K562 (cell line): Measurements from ENCODE around the gene BCAM. TPM values are rescaled to one million over a fixed set of nuclear protein-coding genes. Genes with fewer than 3 reads are reported as not detected.
A peak's percentile ranks its signal among the peaks of the same experiment; 100 is the strongest.

Experiments
- ATF7 ChIP-seq: fragments of 450-650 bp; IDR thresholded peaks from 2 replicates; pipeline ENCODE4 v1.7.1; 2014; ENCODE audit warnings: mild to moderate bottlenecking, moderate library complexity
- BACH1 ChIP-seq: fragments of 200-800 bp; sonication (Bioruptor generic); IDR thresholded peaks from 2 replicates; pipeline ENCODE4 v1.6.1; 2016; ENCODE audit warnings: missing genetic modification characterization, missing compliant biosample characterization
- BDP1 ChIP-seq: IDR thresholded peaks from 3 replicates; pipeline ENCODE4 v1.6.1; 2011; ENCODE audit not compliant: insufficient read length, insufficient read depth
- BMI1 ChIP-seq: fragments of 150-350 bp; IDR thresholded peaks from 2 replicates; pipeline ENCODE4 v1.6.1; 2014; ENCODE audit warnings: low read length
- ELK3 ChIP-seq: fragments of 450-650 bp; formaldehyde crosslinking; IDR thresholded peaks from 2 replicates; pipeline ENCODE4 v1.4.0; 2020; ENCODE audit warnings: mild to moderate bottlenecking
- FUS ChIP-seq: fragments of 200-400 bp; formaldehyde crosslinking; optimal IDR thresholded peaks from 2 replicates; pipeline ENCODE3; 2017; ENCODE audit warnings: low read depth, low read length
- GABPB2 ChIP-seq: fragments of 250-450 bp; sonication (Bioruptor Pico); conservative IDR thresholded peaks from 2 replicates; pipeline ENCODE4 v1.5.1; 2021; ENCODE audit warnings: mild to moderate bottlenecking
- HDAC6 ChIP-seq: IDR thresholded peaks from 2 replicates; pipeline ENCODE4 v1.6.1; 2012; ENCODE audit warnings: low read depth, mild to moderate bottlenecking, control low read depth, inconsistent platforms, low read length, moderate library complexity
- HEY1 ChIP-seq: fragments of 250-450 bp; sonication (Bioruptor Pico); IDR thresholded peaks from 2 replicates; pipeline ENCODE4 v1.5.0; 2020; ENCODE audit warnings: mild to moderate bottlenecking, moderate library complexity, borderline replicate concordance
- HOMEZ ChIP-seq: fragments of 250-450 bp; sonication (Bioruptor Pico); IDR thresholded peaks from 2 replicates; pipeline ENCODE4 v1.4.0; 2020; ENCODE audit warnings: mild to moderate bottlenecking, moderate library complexity
- MAZ ChIP-seq, 2 experiments: fragments of 450-650 bp in 1 of 2; sonication (generic) in 1 of 2; formaldehyde crosslinking; IDR thresholded peaks in 1 of 2; conservative IDR thresholded peaks in 1 of 2; 2 replicates each; pipeline versions ENCODE4 v1.4.0 to v1.5.0; 2020; ENCODE audit warnings: mild to moderate bottlenecking in 1 of 2, missing genetic modification reagents in 1 of 2
- MXD1 ChIP-seq: fragments of 250-450 bp; sonication (Bioruptor Pico); IDR thresholded peaks from 2 replicates; pipeline ENCODE4 v1.8.0; 2021; ENCODE audit warnings: borderline replicate concordance, mild to moderate bottlenecking, moderate library complexity; ENCODE audit not compliant: poor library complexity, severe bottlenecking
- MYNN ChIP-seq, 2 experiments: sonication (generic); formaldehyde crosslinking in 1 of 2; IDR thresholded peaks; 2 replicates each; pipeline versions ENCODE4 v1.5.0 to v1.6.1; 2016 to 2020; ENCODE audit warnings: antibody characterized with exemption in 1 of 2, missing genetic modification reagents in 1 of 2
- NCOA6 ChIP-seq: fragments of 450-650 bp; IDR thresholded peaks from 2 replicates; pipeline ENCODE4 v1.6.1; 2017; ENCODE audit warnings: mild to moderate bottlenecking
- RBM39 ChIP-seq: fragments of 200-400 bp; formaldehyde crosslinking; optimal IDR thresholded peaks from 2 replicates; pipeline ENCODE3; 2018; ENCODE audit warnings: low read depth, low read length
- SFPQ ChIP-seq: fragments of 200-400 bp; formaldehyde crosslinking; IDR thresholded peaks from 2 replicates; pipeline ENCODE4 v1.6.1; 2017; ENCODE audit warnings: mild to moderate bottlenecking, low read depth, low read length, moderate library complexity
- SMARCC2 ChIP-seq: fragments of 450-650 bp; IDR thresholded peaks from 2 replicates; pipeline ENCODE4 v1.6.1; 2017; ENCODE audit warnings: antibody characterized with exemption, moderate library complexity, mild to moderate bottlenecking, low read depth
- TGIF2 ChIP-seq: sonication (generic); formaldehyde crosslinking; IDR thresholded peaks from 2 replicates; pipeline ENCODE4 v1.8.1; 2022; ENCODE audit warnings: mild to moderate bottlenecking, missing genetic modification reagents, moderate library complexity
- TRIM28 ChIP-seq: fragments of 450-650 bp; IDR thresholded peaks from 2 replicates; pipeline ENCODE4 v1.6.1; 2017
- ZBTB43 ChIP-seq: sonication (generic); formaldehyde crosslinking; IDR thresholded peaks from 2 replicates; pipeline ENCODE4 v1.8.0; 2023; ENCODE audit warnings: mild to moderate bottlenecking, missing genetic modification reagents
- ZNF23 ChIP-seq: fragments of 250-450 bp; sonication (Bioruptor Pico); IDR thresholded peaks from 2 replicates; pipeline ENCODE4 v1.4.0; 2020; ENCODE audit warnings: mild to moderate bottlenecking
- ZNF253 ChIP-seq: fragments of 250-450 bp; sonication (Bioruptor Pico); conservative IDR thresholded peaks from 2 replicates; pipeline ENCODE4 v1.6.1; 2021; ENCODE audit warnings: mild to moderate bottlenecking
- ZNF785 ChIP-seq: fragments of 250-450 bp; sonication (Bioruptor Pico); IDR thresholded peaks from 2 replicates; pipeline ENCODE4 v1.4.0; 2020; ENCODE audit warnings: mild to moderate bottlenecking
- polyA plus RNA-seq, 8 experiments: library from polyadenylated mRNA; depleted of rRNA in 4 of 8; stranded (reverse) in 5 of 8; unstranded in 3 of 8; fragments of >200 nt; fragmentation: Nextera tagmentation in 2 of 8; fragmentation: Illumina TruSeq in 1 of 8; extraction: Ambion mirVana in 2 of 8; extraction: Trizol in 1 of 8; gene quantifications; 2 replicates each; pipeline versions ENCODE4 v1.2.1 to v1.2.3, GENCODE V29; 2011 to 2014; ENCODE audit warnings: inconsistent platforms in 1 of 8, missing spikeins in 1 of 8
- total RNA-seq, 7 experiments: library from RNA; depleted of rRNA in 6 of 7; stranded (reverse); fragments of >200 nt in 6 of 7; fragmentation: Illumina TruSeq in 2 of 7; extraction: Trizol in 2 of 7; gene quantifications; 2 replicates each; pipeline versions ENCODE4 v1.2.1 to v1.2.3, GENCODE V29; 2011 to 2021; ENCODE audit warnings: low replicate concordance in 1 of 7

The BCAM gene
- total and polyA plus RNA-seq, 9 of the 15 experiments (the other 6 are each of a cell fraction or from before 2014, with no cell fraction given): 0.07 to 1.3 (median 0.33) TPM; not detected in 2

- TF ChIP-seq HOMEZ (no peak), ZNF785 (CRISPR knock-in tag) (no peak), ZNF253 (CRISPR knock-in tag) (no peak), TRIM28 (peak; percentile 77), RBM39 (no peak), ZNF23 (no peak), MYNN (IDR thresholded peaks at IDR 0.05) (no peak), MYNN (CRISPR knock-in tag; IDR thresholded peaks at IDR 0.05) (no peak), BDP1 (no peak), FUS (no peak), ELK3 (CRISPR knock-in tag) (no peak), ATF7 (peak; percentile 93), TGIF2 (CRISPR knock-in tag) (no peak), BMI1 (no peak), ZBTB43 (CRISPR knock-in tag) (no peak), GABPB2 (CRISPR knock-in tag) (no peak), NCOA6 (no peak), SMARCC2 (no peak), BACH1 (no peak), MXD1 (no peak), MAZ (CRISPR knock-in tag; conservative IDR thresholded peaks at IDR 0.05 in 1 of 2, IDR thresholded peaks at IDR 0.05 in 1 of 2) (peak; percentile 11 to 62; a peak in 1 of 4 replicates), SFPQ (no peak), HEY1 (CRISPR knock-in tag) (no peak), HDAC6 (no peak)
Measured at GRCh38 chr19:44845612-44846454, 36.9 kb downstream of the BCAM start, which contains the start of gene NECTIN2 (continued).
